Ramos (cell line): ENCODE data around the gene ELF5.

Experiments used
- in situ Hi-C: fragments of 300-500 bp; cut with MboI; formaldehyde crosslinking; loops from one replicate; pipeline ENCODE4 v1.14.3; 2022; ENCODE audit warnings: low sequenced_read_pairs; ENCODE audit not compliant: unreplicated experiment

The ELF5 gene

DNA sequence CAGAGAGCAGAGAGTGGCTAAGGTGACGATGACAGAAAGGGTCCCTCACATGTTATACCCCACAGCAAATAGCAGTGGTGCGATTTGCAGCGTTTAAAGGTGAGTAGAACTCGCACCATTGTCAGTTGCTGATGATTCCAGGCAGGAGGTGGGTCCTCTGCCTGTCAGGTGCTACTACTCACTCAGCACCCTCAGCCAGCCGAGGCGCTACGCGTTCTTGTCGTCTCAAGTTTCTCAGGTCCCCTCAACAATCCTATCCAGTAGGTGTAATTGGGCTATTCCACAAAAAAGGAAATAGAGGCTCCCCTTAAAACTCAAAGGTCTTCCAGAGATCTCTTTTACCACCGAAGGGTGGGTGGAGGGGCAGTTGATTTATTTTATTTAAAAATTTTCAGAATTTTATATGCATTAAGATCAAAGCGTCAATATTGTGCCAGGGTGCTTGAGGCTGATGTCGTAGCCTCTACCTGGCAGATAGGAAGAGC lies 18.3 kb downstream of the ELF5 start:
- in situ Hi-C loops = loop anchor here (25.0 kb wide), 1 partner anchor 333 kb away; no protein-coding TSS in a partner anchor

DNA sequence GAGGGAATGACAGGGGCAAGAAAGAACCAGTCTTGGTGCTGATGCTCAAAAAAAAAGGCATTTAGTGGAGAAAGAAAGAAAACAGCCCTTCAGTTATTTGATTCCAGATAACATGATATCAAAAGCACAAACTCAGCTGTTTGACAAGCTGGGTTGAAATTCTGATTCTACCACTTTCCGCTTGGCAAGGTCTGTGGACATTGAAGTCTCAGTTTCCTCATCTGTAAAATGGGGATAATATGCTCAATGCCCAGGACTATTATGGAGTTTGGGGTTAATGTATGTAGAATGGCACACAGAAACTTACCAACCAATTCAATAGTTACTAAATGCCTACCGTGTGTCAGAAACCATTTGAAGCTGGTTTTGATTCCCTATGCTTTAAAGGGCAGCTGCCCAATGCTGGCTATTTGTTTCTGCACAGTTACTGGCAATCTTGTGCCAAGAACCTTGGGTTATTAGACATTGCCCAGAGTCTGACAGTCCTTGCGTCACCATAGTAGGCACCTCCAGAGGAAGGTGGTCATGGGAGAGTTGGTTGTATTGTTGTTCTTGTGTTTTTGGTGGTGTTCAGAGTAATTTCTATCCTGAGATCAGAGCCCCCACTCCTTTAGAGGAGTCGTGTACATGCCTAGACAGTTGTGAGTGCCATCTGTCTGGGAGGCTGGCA lies 19.5 kb downstream of the ELF5 start:
- in situ Hi-C loops = loop anchor here (25.0 kb wide), 1 partner anchor 332 kb away; no protein-coding TSS in a partner anchor

DNA sequence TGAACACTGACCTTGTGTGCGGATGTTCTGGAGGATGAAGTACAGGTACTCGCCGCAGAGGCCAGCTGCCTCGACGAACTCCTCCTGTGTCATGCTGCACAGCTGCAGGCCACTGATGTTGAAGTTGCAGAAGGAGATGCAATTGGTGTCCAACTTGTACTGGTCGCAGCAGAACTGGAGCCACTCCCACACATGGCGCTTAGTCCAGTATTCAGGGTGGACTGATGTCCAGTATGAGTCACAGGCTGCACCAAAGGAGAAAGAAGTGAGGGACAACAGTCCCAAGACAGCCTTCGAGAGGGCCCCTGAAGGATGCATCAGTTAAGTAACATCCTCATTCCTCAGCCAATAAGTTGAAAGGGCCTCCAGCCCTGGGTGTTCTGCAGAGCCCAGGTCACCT lies 20.1 kb downstream of the ELF5 start:
- in situ Hi-C loops = loop anchor here (25.0 kb wide), 1 partner anchor 331 kb away; no protein-coding TSS in a partner anchor

DNA sequence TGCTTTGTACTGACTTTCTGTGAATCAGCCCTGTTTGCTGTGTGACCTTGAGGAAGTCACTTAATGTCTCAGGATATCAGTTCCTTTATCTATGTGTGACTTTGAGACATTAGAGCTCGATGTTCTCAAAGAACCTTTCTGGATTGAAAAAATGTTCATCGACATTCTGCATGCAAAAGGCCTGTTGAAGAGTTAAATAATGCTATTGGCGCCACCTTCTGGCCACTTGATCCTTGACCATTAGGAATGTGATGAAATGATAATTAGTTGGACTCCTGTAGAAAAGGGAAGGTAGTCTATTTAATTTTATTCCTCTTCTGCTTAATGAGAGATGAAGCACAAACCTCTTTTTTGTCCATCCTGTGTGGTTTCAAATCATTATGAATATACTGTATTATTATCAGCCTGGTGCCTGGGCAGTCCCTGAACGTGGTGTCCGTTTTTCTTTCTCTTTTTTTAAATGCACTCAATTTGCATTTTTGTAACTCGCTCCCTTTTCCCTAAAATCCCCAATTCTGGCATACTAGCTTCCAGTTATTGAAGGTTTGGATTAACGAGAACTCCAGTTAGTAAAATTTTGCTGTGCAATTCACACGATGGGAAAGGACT lies 20.7 kb downstream of the ELF5 start:
- in situ Hi-C loops = loop anchor here (25.0 kb wide), 1 partner anchor 331 kb away; no protein-coding TSS in a partner anchor

DNA sequence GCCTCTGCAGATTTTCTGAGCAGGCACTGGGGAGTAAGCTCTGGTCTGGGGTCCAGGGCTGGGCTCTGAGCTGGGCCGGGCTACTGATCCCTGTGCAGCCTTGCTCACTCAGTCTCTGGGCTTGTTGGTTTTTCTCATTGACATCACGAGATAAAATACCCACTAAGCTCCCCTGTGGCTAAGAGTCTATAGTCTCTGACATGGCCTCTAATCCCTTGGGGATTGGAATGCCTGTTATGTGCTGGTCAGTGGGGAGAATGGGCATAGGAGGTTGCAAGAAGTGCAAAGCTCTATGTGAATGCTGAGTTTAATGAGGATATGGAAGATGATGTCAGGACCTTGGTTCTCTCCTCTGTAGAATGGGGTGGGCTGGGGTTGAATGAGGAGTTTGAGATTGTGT lies 23.3 kb downstream of the ELF5 start:
- in situ Hi-C loops = loop anchor here (25.0 kb wide), 1 partner anchor 328 kb away; no protein-coding TSS in a partner anchor

DNA sequence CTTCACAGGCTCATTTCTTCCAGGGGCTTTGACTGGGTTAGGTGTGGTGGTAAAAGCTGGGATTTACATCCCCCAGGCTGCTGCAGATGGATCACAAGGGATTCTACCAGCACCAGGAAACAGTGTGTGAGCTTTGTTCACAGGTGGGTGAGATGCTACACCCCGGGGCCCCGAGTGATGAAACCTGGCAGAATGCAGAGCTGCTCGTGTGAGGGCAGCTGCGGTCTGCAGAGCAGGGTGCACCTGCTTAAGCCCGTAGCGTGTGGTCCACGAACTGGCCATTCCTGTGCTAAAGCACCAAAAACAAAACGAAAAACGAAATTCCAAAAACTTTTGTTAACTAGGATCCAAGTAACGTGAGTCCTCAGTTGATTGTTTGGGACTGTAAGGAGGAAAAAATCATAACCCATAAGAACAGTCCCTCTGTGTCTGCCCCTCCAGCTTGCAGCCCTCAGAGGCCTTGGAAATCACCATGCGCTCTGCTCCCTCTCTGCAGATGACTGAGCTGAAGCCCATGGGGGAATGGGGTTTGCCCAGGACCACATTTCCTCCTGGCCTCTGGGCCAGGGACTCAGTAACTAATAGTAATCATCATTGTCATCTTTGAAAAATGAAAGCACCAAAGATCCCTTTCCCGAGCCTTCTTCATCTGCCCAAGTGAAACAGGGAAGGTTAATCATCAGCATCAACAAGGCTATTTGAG lies 24.6 kb downstream of the ELF5 start:
- in situ Hi-C loops = loop anchor here (25.0 kb wide), 1 partner anchor 327 kb away; no protein-coding TSS in a partner anchor

DNA sequence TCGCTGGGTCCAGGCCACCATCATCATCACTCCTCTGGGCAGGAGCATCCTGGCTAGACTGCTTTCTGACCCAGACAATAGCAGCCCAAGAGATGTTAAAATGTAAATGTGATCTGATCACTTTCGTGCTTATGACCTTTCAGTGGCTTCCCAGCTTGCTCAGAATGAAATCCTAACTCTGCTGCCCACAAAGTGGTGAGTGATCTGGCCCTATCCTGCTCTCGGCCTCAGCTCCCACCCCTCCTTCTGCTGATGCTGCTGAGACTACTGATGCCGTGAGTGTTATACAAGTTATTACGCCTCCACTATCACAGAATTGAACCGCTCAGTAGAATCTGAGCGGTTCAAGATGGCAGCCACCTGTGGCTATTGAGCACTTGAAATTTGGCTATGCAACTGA lies 26.2 kb downstream of the ELF5 start:
- in situ Hi-C loops = loop anchor here (25.0 kb wide), 1 partner anchor 325 kb away; no protein-coding TSS in a partner anchor

DNA sequence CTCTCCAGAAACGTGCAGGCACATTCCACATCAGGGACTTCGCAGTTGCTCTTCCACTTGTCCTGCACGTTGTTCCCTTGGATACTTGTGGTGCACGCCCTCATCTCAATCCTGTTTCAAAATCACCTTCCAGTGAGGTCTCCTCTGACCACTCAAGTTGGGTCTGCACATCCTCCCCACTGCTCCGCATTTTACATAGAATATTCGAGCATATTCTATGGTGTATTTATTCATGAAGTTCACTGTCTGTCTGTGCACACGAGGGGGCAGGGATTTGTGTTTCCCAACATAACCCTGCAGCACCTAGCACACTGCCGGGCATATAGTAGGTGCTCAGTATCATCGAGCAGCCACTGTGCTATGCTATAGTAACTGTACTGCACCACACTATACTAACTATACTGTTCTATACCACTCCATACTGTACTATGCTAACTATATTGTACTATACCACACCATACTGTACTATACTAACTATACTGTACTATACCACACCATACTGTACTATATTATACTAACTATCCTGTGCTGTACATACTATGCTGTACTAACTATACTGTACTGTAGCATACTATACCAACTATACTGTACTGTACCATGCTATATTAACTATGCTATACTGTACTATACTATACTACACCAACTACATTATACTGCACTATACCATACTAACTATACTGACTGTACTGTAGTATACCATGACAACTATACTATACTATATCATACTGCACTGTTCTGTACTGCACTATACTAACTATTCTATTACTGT lies 30.3 kb downstream of the ELF5 start:
- in situ Hi-C loops = loop anchor here (25.0 kb wide), 1 partner anchor 321 kb away; no protein-coding TSS in a partner anchor

DNA sequence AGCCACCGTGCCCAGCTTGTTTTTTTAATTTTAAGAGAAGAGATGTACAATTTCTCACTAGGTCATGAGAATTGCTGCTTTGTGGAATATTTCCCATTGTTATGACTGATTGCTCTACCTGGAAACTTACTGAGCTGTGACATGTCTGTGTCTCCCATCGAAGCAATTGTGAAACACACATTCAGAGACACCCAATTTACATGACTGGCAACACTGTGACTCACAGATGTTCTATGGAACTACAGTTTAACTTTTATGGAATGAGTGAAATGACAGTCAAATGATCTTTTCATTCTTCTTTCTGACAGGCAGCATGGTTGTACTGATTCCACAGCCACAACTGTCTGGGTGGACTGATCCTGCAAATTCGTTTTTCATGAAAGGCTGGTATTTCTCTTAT lies 32.3 kb downstream of the ELF5 start:
- in situ Hi-C loops = loop anchor here (25.0 kb wide), 1 partner anchor 319 kb away; no protein-coding TSS in a partner anchor

DNA sequence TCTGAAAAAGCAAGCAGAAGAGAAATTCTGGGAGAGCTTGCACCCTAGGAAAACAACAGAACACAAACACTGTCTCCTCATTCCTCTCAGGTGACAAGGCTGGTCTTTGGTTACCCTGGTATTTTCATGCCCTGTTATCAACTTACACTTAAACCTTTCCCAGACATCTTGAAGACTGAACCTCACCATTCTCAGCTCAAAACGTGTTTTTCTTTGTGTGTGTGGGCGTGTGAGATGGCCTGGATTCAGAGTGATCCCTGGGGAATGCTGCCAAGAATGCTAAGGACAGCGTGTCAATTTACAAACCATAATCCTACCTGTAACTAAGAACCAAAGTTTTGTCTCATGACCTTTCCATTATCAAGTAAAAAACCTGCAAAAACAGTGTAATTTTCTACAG lies 33.3 kb downstream of the ELF5 start:
- in situ Hi-C loops = loop anchor here (25.0 kb wide), 1 partner anchor 318 kb away; no protein-coding TSS in a partner anchor

DNA sequence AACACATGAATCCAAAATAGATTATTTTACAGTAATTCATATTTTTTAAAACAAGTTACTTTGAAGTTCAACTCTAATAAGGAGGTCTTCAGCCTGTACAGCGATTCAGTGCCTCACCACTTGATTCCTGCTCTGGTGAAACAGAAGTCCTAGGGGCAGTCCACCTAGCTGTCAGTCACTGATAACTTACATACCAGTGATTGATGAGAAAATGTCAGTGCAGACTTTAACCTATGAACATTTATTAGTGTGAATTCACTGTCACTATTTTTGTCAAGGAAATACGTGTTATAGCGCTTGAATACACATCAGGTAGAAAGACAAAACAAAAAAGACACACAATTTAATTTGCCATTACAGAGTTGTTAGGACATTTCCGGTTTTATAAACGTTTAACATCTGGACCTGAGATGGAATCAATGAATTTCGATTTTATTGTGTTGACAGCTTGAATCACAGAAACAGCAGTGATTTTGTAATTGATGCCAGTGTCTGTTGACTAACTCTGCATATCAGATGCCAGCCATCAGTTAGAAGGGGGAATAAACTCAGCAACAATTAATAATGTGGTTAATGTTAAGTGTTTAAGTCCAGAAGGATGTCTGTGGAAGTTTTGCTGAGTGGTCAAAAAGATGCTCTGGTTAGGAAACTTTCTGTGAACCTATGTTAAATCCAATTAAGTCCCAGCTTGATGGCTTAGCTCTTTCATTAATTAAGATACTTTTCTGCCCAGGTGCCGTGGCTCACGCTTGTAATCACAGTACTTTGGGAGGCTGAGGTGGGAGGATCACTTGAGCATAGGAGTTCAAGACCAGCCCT lies 34.5 kb downstream of the ELF5 start:
- in situ Hi-C loops = loop anchor here (25.0 kb wide), 1 partner anchor 317 kb away; no protein-coding TSS in a partner anchor

DNA sequence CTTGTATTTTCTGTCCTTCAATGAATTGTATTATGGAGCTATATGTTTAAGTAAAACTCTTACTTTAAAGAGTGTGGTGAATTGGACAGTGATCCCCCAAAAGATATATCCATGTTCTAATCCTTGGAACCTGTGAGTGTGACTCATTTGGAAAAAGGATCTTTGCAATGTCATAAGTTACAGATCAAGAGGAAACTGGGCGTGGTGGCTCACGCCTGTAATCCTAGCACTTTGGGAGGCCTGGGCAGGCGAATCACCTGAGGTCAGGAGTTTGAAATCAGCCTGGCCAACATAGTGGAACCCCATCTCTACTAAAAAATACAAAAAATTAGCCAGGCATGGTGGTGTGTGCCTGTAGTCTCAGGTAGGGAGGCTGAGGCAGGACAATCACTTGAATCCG lies 36.7 kb downstream of the ELF5 start:
- in situ Hi-C loops = loop anchor here (25.0 kb wide), 1 partner anchor 315 kb away; no protein-coding TSS in a partner anchor

DNA sequence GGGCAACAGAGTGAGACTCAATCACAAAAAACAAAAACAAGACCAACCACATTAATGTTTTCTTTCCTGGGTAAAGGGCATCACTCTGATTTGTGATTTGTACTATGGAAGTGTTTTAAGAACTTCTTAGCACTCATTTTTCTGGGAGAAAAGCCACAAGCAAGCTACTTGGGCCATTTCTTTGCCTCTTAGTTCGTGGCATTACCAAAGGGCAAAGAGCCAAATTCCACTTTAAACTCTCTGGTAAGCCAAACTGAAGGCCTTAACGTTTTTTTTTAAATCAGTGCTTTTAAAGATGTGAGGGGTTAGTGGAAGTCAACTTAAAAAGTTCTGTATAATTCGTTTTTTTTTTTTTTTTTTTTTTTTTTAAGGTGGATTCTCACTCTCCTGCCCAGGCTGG lies 37.9 kb downstream of the ELF5 start:
- in situ Hi-C loops = loop anchor here (25.0 kb wide), 1 partner anchor 313 kb away; no protein-coding TSS in a partner anchor

DNA sequence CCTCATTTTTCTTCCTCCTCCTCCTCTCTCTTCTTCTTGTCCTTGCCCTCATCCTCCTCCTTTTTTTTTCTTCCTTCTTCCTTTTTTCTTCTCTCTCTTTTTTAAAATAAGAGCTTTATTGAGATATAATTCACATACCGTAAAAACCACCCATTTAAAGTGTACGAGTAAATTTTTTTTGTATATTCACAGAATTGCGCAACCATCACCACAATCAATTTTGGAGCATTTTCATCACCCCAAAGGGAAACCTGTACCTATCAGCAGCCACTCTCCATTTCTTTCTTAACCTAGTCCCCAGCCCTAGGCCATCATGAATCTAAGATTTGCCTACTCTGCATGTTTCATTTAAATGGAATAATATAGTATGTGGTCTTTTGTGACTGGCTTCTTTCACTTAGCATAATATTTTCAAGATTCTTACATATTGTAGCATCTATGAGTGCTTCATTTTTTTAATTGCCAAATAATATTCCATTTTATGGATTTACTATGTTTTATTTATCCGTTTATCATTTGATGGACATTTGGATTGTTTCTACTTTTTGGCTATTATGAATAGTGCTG lies 39.9 kb downstream of the ELF5 start:
- in situ Hi-C loops = no loop called here

DNA sequence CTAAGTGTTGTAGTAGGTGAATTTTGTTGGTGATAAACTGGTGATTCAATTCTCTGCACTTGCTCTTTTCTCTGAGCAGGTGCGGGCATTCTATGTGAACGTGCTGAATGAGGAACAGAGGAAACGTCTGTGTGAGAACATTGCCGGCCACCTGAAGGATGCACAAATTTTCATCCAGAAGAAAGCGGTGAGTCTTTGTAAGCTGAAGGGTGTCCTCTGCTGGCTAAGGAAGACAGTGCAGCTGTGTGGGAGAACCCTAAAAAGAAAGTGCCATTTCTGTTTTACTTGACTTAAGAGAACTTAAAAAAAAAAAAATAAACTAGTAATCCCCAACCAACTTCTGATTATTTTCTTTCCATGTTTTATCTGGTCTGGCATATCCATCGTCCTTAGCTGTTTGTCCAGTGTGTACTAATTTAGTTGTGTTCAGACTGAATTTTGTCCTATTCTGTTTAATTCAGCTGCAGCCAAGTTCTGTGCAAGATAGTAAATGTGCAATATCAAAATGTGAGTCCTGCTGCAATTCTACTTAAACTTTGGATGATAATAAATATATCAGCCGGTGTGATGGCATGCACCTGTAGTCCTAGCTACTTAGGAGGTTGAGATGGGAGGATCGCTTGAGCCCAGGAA lies 45.3 kb downstream of the ELF5 start:
- in situ Hi-C loops = no loop called here

DNA sequence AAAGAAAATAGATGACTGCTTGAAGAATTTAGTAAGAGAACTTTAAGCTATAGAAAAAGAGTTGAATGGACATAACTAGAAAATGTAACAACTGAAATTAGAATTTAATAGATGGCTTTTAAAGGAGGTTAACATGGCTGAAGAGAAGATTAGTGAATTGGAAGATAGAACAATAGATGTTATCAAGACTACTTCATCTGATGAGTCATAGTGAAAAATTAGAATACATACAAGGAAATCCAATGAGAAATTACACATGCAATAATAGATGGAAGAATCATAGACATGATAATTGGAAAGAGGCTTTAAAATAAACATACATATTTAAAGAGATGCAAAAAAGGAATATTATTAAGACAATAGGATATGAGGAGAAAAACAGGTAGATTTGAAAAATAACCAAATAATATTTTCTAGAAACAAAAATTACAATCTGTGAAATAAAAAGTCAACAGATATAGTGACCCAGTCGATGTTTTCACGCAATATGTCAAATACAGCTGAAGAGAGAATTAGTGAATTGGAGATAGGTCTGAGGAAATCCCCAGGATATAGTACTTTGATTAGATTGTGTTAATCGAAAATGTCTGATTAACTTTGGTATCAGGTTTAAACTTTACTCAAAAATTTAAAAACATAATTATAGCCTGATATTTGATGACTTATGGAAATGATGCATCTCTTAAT lies 46.6 kb downstream of the ELF5 start:
- in situ Hi-C loops = no loop called here

DNA sequence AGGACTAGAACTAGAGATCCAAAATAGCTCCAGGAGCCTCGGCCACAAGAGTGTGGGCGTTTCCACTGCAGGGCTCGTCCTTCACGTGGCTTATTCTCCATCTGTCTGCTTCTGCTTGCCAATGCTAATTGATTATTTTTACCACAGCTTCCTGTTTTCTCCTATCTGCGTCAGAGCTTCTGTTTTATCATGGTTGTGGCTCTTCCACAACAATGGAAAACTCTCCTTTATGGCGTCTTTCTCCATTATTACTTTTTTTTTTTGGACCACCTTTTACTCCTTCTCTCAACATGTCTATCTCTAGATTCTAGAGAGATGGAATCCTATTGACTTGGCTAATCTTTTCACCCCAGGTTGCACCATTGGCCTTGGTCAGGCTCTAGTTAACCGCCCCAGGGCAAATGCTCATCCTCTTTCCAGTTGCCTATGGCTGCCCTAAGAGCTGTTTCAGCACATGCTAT lies 49.0 kb downstream of the ELF5 start:
- in situ Hi-C loops = no loop called here
